ENCODE results near the gene RBM33.

DNA sequence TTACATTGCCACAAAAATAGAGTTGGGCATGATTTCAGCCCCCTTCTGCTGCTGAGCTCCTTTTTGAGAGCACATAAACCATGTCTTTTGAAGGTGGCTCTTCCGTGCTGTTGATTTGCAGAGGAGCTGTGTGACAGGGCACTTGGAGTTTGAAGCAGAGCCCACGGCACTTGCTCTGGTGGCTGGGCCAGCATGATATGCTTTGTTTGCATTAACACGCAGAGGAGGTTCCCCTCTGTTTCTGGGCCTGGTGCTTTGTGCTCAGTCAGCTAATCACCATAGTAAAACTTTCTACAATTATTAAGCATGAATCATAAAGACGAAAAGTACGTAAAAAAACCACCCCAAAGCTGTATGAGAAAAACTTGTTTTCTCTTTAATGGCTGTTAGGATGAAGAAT is 40.1 kb downstream of the RBM33 start:
- TF ChIP-seq SUZ12 (IDR thresholded peaks at IDR 0.05; ENCODE audit: extremely low read depth, insufficient read depth, insufficient read length) (no peak), ZNF274 (IDR thresholded peaks at IDR 0.05; ENCODE audit: low read depth, low read length) (no peak), YY1 (IDR thresholded peaks at IDR 0.05; ENCODE audit: insufficient read depth, insufficient read length) (no peak)

Data from NT2/D1 (cell line).